ENCODE measurements around the gene TLK2. TPM values are rescaled to one million over a fixed set of nuclear protein-coding genes. Genes with fewer than 3 reads are reported as not detected.
"Not testable (repeated sequence)": the region's sequence is repeated elsewhere in the genome, so short reads cannot be mapped to it uniquely, and the experiment has no call there.

The TLK2 gene
- total RNA-seq, 2 experiments from 2014 or later: 33.4 to 38.3 TPM

GRCh38 chr17:62470666-62471379 is 7.8 kb upstream of the TLK2 start:
- H3K4me1 Mint-ChIP-seq (ENCODE audit: low read depth); H3K27me3 Mint-ChIP-seq (ENCODE audit: low read depth); H3K36me3 Mint-ChIP-seq (ENCODE audit: low read depth); H3K9me3 Mint-ChIP-seq (ENCODE audit: insufficient read depth); H3K4me3 Mint-ChIP-seq; ATAC-seq; CTCF ChIA-PET: not testable (repeated sequence)
- POLR2A ChIA-PET: interaction anchor here (0.7 kb wide), 1 partner anchor 122 kb away, joined by 3 read pairs; no protein-coding TSS in a partner anchor
- DNase-seq: peak; percentile 46
- peak overlapping the region; percentile 49 for H3K27ac Mint-ChIP-seq

GRCh38 chr17:62471380-62471880 is 7.2 kb upstream of the TLK2 start:
- H3K4me3 Mint-ChIP-seq; H3K36me3 Mint-ChIP-seq (ENCODE audit: low read depth); DNase-seq; POLR2A ChIA-PET; H3K27me3 Mint-ChIP-seq (ENCODE audit: low read depth); H3K4me1 Mint-ChIP-seq (ENCODE audit: low read depth); ATAC-seq; H3K9me3 Mint-ChIP-seq (ENCODE audit: insufficient read depth); CTCF ChIA-PET; H3K27ac Mint-ChIP-seq: not testable (repeated sequence)

GRCh38 chr17:62473030-62473982 is 5.3 kb upstream of the TLK2 start:
- POLR2A ChIA-PET; H3K36me3 Mint-ChIP-seq (ENCODE audit: low read depth); H3K4me3 Mint-ChIP-seq; H3K9me3 Mint-ChIP-seq (ENCODE audit: insufficient read depth); ATAC-seq; H3K27ac Mint-ChIP-seq; DNase-seq; H3K27me3 Mint-ChIP-seq (ENCODE audit: low read depth); CTCF ChIA-PET: not testable (repeated sequence)
- H3K4me1 Mint-ChIP-seq (ENCODE audit: low read depth): peaks cover 17% of the 10 kb centered on the region

GRCh38 chr17:62477111-62477510 is 1.5 kb upstream of the TLK2 start:
- ATAC-seq; POLR2A ChIA-PET; H3K9me3 Mint-ChIP-seq (ENCODE audit: insufficient read depth); CTCF ChIA-PET; DNase-seq; H3K27me3 Mint-ChIP-seq (ENCODE audit: low read depth): not testable (repeated sequence)
- H3K4me3 Mint-ChIP-seq: peak overlapping the region; percentile 76
- H3K4me1 Mint-ChIP-seq (ENCODE audit: low read depth): peaks cover 24% of the 10 kb centered on the region
- peak overlapping the region; percentile 82 for H3K27ac Mint-ChIP-seq
- peaks cover 15% of the 10 kb centered on the region for H3K36me3 Mint-ChIP-seq (ENCODE audit: low read depth)

GRCh38 chr17:62477718-62478408 is 762 bp upstream of the TLK2 start:
- Mint-ChIP-seq H3K4me3 (peak overlapping the region; percentile 76), H3K27ac (peak overlapping the region; percentile 82), H3K36me3 (ENCODE audit: low read depth) (peaks cover 21% of the 10 kb centered on the region), H3K4me1 (ENCODE audit: low read depth) (peaks cover 30% of the 10 kb centered on the region)
- CTCF ChIA-PET; H3K27me3 Mint-ChIP-seq (ENCODE audit: low read depth); POLR2A ChIA-PET; H3K9me3 Mint-ChIP-seq (ENCODE audit: insufficient read depth): not testable (repeated sequence)
- ATAC-seq: peak; percentile 55
- peak; percentile 40 for DNase-seq

GRCh38 chr17:62478880-62479638 is 434 bp downstream of the TLK2 start:
- H3K27ac Mint-ChIP-seq; POLR2A ChIA-PET; H3K27me3 Mint-ChIP-seq (ENCODE audit: low read depth); H3K9me3 Mint-ChIP-seq (ENCODE audit: insufficient read depth); CTCF ChIA-PET: not testable (repeated sequence)
- ATAC-seq (peak; percentile 49), DNase-seq (peak; percentile 41)
- peaks cover 36% of the 10 kb centered on the region for H3K4me1 Mint-ChIP-seq (ENCODE audit: low read depth)
- peaks cover 24% of the 10 kb centered on the region for H3K36me3 Mint-ChIP-seq (ENCODE audit: low read depth)
- peak overlapping the region; percentile 94 for H3K4me3 Mint-ChIP-seq

GRCh38 chr17:62479639-62480258 is 1.1 kb downstream of the TLK2 start:
- peaks cover 36% of the 10 kb centered on the region for H3K4me1 Mint-ChIP-seq (ENCODE audit: low read depth)
- CTCF ChIA-PET; POLR2A ChIA-PET; ATAC-seq; H3K27me3 Mint-ChIP-seq (ENCODE audit: low read depth); H3K9me3 Mint-ChIP-seq (ENCODE audit: insufficient read depth): not testable (repeated sequence)
- DNase-seq: peak; percentile 35
- H3K4me3 Mint-ChIP-seq: peak overlapping the region; percentile 94
- H3K27ac Mint-ChIP-seq: peak overlapping the region; percentile 92
- peaks cover 24% of the 10 kb centered on the region for H3K36me3 Mint-ChIP-seq (ENCODE audit: low read depth)

- H3K9me3 Mint-ChIP-seq (ENCODE audit: insufficient read depth); POLR2A ChIA-PET; H3K4me3 Mint-ChIP-seq; ATAC-seq; CTCF ChIA-PET; H3K27me3 Mint-ChIP-seq (ENCODE audit: low read depth); DNase-seq; H3K27ac Mint-ChIP-seq: not testable (repeated sequence)
- peaks cover 36% of the 10 kb centered on the region for H3K4me1 Mint-ChIP-seq (ENCODE audit: low read depth)
- H3K36me3 Mint-ChIP-seq (ENCODE audit: low read depth): peaks cover 21% of the 10 kb centered on the region
Measured at GRCh38 chr17:62482553-62482952, 3.9 kb downstream of the TLK2 start.

- POLR2A ChIA-PET; H3K36me3 Mint-ChIP-seq (ENCODE audit: low read depth); H3K27me3 Mint-ChIP-seq (ENCODE audit: low read depth); H3K4me3 Mint-ChIP-seq; H3K9me3 Mint-ChIP-seq (ENCODE audit: insufficient read depth); H3K4me1 Mint-ChIP-seq (ENCODE audit: low read depth); H3K27ac Mint-ChIP-seq; CTCF ChIA-PET; DNase-seq: not testable (repeated sequence)
- ATAC-seq: peak; percentile 75
Measured at GRCh38 chr17:62490990-62491389, 12.4 kb downstream of the TLK2 start.

- H3K4me3 Mint-ChIP-seq; ATAC-seq; POLR2A ChIA-PET; H3K36me3 Mint-ChIP-seq (ENCODE audit: low read depth); H3K27me3 Mint-ChIP-seq (ENCODE audit: low read depth); DNase-seq; CTCF ChIA-PET; H3K9me3 Mint-ChIP-seq (ENCODE audit: insufficient read depth); H3K4me1 Mint-ChIP-seq (ENCODE audit: low read depth); H3K27ac Mint-ChIP-seq: not testable (repeated sequence)
Measured at GRCh38 chr17:62493049-62493655, 14.5 kb downstream of the TLK2 start.

GRCh38 chr17:62494073-62494472 is 15.4 kb downstream of the TLK2 start:
- H3K4me1 Mint-ChIP-seq (ENCODE audit: low read depth); POLR2A ChIA-PET; H3K27me3 Mint-ChIP-seq (ENCODE audit: low read depth); ATAC-seq; DNase-seq; H3K9me3 Mint-ChIP-seq (ENCODE audit: insufficient read depth); H3K36me3 Mint-ChIP-seq (ENCODE audit: low read depth); H3K4me3 Mint-ChIP-seq; H3K27ac Mint-ChIP-seq: not testable (repeated sequence)
- CTCF ChIA-PET: interaction anchor here (0.7 kb wide), 1 partner anchor 174 kb away, joined by 3 read pairs; no protein-coding TSS in a partner anchor
